ENCODE data around the gene SORBS1. TPM values are rescaled to one million over a fixed set of nuclear protein-coding genes. Genes with fewer than 3 reads are reported as not detected.

Gene SORBS1
- 0.56 to 0.91 TPM (median 0.58 TPM) in 5 replicates for total RNA-seq (2022; extraction: Qiagen RNA extraction; ENCODE audit: low read depth)

DNA sequence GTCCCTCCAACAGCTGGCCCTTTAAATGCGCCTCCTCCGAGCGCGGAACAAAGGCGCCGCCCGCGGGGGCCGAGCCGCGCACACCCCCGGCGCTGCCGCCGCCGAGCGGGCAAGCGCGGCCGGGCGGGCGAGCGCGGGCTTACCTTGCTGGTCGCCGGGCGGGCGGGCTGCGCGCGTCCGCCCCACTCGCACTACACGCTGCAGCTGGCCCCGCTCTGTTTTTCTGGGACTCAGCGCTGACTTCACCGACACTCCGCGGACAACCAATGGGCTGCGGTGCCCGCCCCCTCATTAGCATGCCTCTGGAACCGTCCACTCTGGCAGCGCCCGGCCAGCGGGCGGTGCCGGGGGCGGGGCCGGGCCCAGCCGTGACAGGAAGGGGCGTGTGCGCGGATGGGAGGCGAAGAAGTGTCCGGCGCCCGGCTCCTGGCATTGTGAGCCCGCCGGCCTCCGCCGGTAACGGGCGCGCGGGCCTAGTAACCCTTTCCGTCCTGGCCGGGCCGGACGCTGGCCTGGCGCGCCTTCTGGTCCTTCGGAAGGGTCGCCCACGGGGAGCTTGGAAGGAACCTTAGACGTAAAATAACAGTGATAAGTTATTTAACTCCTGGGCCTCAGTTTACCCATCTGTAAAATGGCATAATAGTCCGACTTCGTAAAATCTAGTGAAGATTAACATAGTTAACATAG is at the start of gene SORBS1:
Gene SORBS1, minus strand, starts transcription at position 195 of the 687 bp plus-strand sequence. CDS start 120,236 bp downstream, outside the sequence.

GRCh38 chr10:95290461-95291364 is 270.5 kb downstream of the SORBS1 start, which contains the start of gene PDLIM1:
TSS of gene PDLIM1 (minus strand) at chr10:95291003. CDS start at chr10:95290915, 88 bp downstream.

Other genes with a start within 250 kb of the SORBS1 start
- 48.2 to 52.0 TPM (median 51.1 TPM) in 5 replicates for gene ALDH18A1, start 95.3 kb upstream of the SORBS1 start, total RNA-seq (2022; extraction: Qiagen RNA extraction; ENCODE audit: low read depth)
- 39.5 to 49.4 TPM (median 44.2 TPM) in 5 replicates for gene TCTN3, start 132.6 kb upstream of the SORBS1 start, total RNA-seq (2022; extraction: Qiagen RNA extraction; ENCODE audit: low read depth)
- gene ENTPD1, start 194.8 kb upstream of the SORBS1 start, total RNA-seq (2022; extraction: Qiagen RNA extraction; ENCODE audit: low read depth), result 0.02 to 0.10 TPM in 2 of 5 replicates, not detected in the others

Measured in A549 treated with CpdA at 1 μM for 4 hours (cell line).